Bone marrow (tissue), 2 donors: Measurements from ENCODE around the gene RABEPK.
"Not testable (repeated sequence)": the region's sequence is repeated elsewhere in the genome, so short reads cannot be mapped to it uniquely, and the experiment has no call there.

Experiments
- DNase-seq, 2 donors: peaks; one replicate each; lab custom pipeline; 2025; lab: John Stamatoyannopoulos, UW

RABEPK gene

GRCh38 chr9:125200216-125201047 is at the start of gene RABEPK:
RABEPK (plus strand) TSS chr9:125200542; CDS start chr9:125203014, 2,472 bp downstream.
- peak; percentile 75 to 89 for DNase-seq

GRCh38 chr9:125151730-125152129 is 48.6 kb upstream of the RABEPK start:
- no peak for DNase-seq

GRCh38 chr9:125153712-125154367 is 46.5 kb upstream of the RABEPK start:
- no peak for DNase-seq

- no peak for DNase-seq
Measured at GRCh38 chr9:125156551-125156950, 43.8 kb upstream of the RABEPK start.

- DNase-seq, result no peak
Measured at GRCh38 chr9:125160750-125161149, 39.6 kb upstream of the RABEPK start.

GRCh38 chr9:125161284-125161918 is 38.9 kb upstream of the RABEPK start:
- DNase-seq, result no peak

GRCh38 chr9:125162891-125163290 is 37.5 kb upstream of the RABEPK start:
- DNase-seq, result not testable (repeated sequence)

GRCh38 chr9:125166762-125167161 is 33.6 kb upstream of the RABEPK start:
- no peak for DNase-seq

GRCh38 chr9:125169895-125170294 is 30.4 kb upstream of the RABEPK start:
- no peak for DNase-seq

GRCh38 chr9:125172031-125172755 is 28.1 kb upstream of the RABEPK start:
- peak in 1 of 2 donors; percentile 30 for DNase-seq

- no peak for DNase-seq
Measured at GRCh38 chr9:125176636-125177035, 23.7 kb upstream of the RABEPK start.

GRCh38 chr9:125177888-125178287 is 22.5 kb upstream of the RABEPK start:
- no peak for DNase-seq

- not testable (repeated sequence) for DNase-seq
Measured at GRCh38 chr9:125179776-125180175, 20.6 kb upstream of the RABEPK start.

- DNase-seq, result no peak
Measured at GRCh38 chr9:125180876-125181275, 19.5 kb upstream of the RABEPK start.

GRCh38 chr9:125181756-125182155 is 18.6 kb upstream of the RABEPK start:
- DNase-seq, result not testable (repeated sequence)

- DNase-seq, result no peak
Measured at GRCh38 chr9:125183054-125183453, 17.3 kb upstream of the RABEPK start.

GRCh38 chr9:125183561-125183960 is 16.8 kb upstream of the RABEPK start:
- DNase-seq, result no peak

GRCh38 chr9:125189011-125189360 is 11.4 kb upstream of the RABEPK start:
- no peak for DNase-seq

- DNase-seq, result peak; percentile 87 to 97
Measured at GRCh38 chr9:125189361-125190289, 10.7 kb upstream of the RABEPK start, which contains the start of gene PPP6C. PPP6C (minus strand) TSS chr9:125189803; CDS start chr9:125189718, 85 bp downstream.

GRCh38 chr9:125190361-125190801 is 10.0 kb upstream of the RABEPK start:
- no peak for DNase-seq

GRCh38 chr9:125194466-125194865 is 5.9 kb upstream of the RABEPK start:
- DNase-seq, result not testable (repeated sequence)
